Measurements from ENCODE around the gene KIFC1. TPM values are rescaled to one million over a fixed set of nuclear protein-coding genes. Genes with fewer than 3 reads are reported as not detected.

KIFC1 gene
- total RNA-seq, 1 experiment from 2014 or later: 73.8 TPM

DNA sequence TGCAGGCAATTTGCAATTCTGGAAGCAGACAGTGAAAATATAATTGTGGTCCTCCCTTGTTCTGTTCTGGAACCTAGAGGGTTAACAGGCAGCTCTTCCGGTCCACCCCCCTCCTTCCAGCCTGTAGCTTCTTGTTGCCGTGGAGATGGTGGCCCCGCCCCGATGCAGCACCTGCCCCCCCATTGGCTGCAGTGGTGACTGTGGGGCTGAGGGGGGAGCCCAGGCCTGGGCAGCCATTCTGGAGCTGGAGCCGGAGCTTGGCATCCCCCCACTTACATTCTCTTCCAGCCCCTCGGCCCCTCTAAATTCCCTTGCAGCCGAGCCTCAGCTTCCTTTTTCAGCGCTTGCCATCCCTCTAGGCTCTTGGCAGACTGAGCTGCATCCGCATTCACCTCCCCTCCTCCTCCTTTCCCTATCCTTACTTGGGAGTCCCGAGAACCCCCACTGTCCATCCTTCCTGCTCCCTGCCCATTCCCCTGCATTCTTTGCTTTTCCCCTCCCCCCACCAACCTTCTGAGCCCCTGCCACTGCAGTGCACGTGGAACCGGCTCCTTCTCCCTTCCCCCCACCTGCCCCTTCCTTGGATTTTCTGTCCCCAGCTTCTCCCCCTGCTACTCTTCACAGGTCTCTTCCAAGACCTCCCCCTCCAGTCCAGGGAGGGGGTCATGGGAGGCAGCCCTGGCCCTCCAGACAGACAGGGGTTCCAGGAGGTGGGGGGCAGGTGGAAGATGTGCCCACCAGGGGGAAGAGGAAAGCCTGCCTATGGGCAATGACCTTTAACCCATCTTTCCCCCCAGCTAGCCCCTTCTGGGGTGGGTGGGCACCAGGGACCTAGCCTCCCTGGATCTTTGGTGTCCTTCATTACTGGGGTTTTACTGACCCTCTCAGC, 39.6 kb downstream of the KIFC1 start:
- H3K27me3 Mint-ChIP-seq (ENCODE audit: low read depth): no peaks in the 10 kb centered on the region; the same call in 1 of the 2 replicates
- peak overlapping the region; percentile 94 to 97 (median 96) for H3K27ac Mint-ChIP-seq
- Histone ChIP-seq H3K23me2 (ENCODE audit: insufficient read length, low read depth, low read length, poor library complexity, severe bottlenecking) (peaks cover 24% of the 10 kb centered on the region), H3K56ac (ENCODE audit: insufficient read length, low read depth, low read length) (no peak overlapping the region), H3K18ac (ENCODE audit: insufficient read length, low read depth, low read length) (peak overlapping the region; percentile 73), H3T11ph (ENCODE audit: low read length) (no peak overlapping the region), H2BK120ac (ENCODE audit: low read depth, low read length, poor library complexity, severe bottlenecking) (no peak overlapping the region), H2AFZ (ENCODE audit: low read length) (no peak overlapping the region), H3K9me3 (ENCODE audit: control insufficient read depth, low read depth, low read length) (no peaks in the 10 kb centered on the region), H2AK5ac (ENCODE audit: insufficient read length, low read length) (no peak overlapping the region), H2BK12ac (ENCODE audit: insufficient read length, low read depth, low read length) (peak overlapping the region; percentile 84), H3K4me2 (ENCODE audit: insufficient read depth, insufficient read length, low read length) (peak overlapping the region; percentile 88), H3K27me3 (ENCODE audit: insufficient read depth, low read length) (no peaks in the 10 kb centered on the region), H3K9ac (ENCODE audit: extremely low read depth, insufficient read length, low read length) (peak overlapping the region; percentile 56), H4K5ac (ENCODE audit: insufficient read length, low read depth, low read length) (no peak overlapping the region), H3K79me1 (ENCODE audit: insufficient read depth, low read depth, low read length, poor library complexity, severe bottlenecking) (peaks cover 5% of the 10 kb centered on the region), H4K20me1 (ENCODE audit: control insufficient read depth, insufficient read depth, insufficient read length) (no peaks in the 10 kb centered on the region), H3K79me2 (ENCODE audit: insufficient read depth, low read length) (peaks cover 14% of the 10 kb centered on the region; the same call in 1 of the 2 replicates), H4K91ac (ENCODE audit: insufficient read length, low read depth, low read length) (no peak overlapping the region), H3K4me1 (ENCODE audit: insufficient read depth, low read length) (peaks cover 17% of the 10 kb centered on the region; the same call in 1 of the 2 replicates), H3K14ac (ENCODE audit: insufficient read depth, low read length) (peak overlapping the region; percentile 82), H2BK20ac (ENCODE audit: low read depth, low read length, poor library complexity, severe bottlenecking) (no peak overlapping the region), H4K8ac (replicated peaks; ENCODE audit: insufficient read length, low read depth, low read length) (no peak overlapping the region), H2BK15ac (ENCODE audit: low read depth, low read length) (no peak overlapping the region), H3K23ac (ENCODE audit: insufficient read length, low read depth, low read length) (no peak overlapping the region), H3K4ac (ENCODE audit: low read depth, low read length) (peak overlapping the region; percentile 48; the same call in 1 of the 2 replicates), H2BK5ac (ENCODE audit: insufficient read length, low read length) (peak overlapping the region; percentile 65), H3K27ac (ENCODE audit: insufficient read length, low read depth, low read length) (peak overlapping the region; percentile 86)
- no CpG with 5 or more reads among the region's 12 CpGs for WGBS (ENCODE audit: extremely low coverage, insufficient read length, low lambda C conversion rate)
- no peaks in the 10 kb centered on the region for H3K9me3 Mint-ChIP-seq
- H3K4me1 Mint-ChIP-seq: peaks cover 67 to 77% of the 10 kb centered on the region in 2 experiments
- DNase-seq: peak; percentile 95
- H3K36me3 Mint-ChIP-seq (ENCODE audit: insufficient read depth in 1 of 3, low read depth in 3 of 3): peaks cover 13 to 26% (median 25%) of the 10 kb centered on the region in 3 experiments
- TF ChIP-seq, protein P1, sequence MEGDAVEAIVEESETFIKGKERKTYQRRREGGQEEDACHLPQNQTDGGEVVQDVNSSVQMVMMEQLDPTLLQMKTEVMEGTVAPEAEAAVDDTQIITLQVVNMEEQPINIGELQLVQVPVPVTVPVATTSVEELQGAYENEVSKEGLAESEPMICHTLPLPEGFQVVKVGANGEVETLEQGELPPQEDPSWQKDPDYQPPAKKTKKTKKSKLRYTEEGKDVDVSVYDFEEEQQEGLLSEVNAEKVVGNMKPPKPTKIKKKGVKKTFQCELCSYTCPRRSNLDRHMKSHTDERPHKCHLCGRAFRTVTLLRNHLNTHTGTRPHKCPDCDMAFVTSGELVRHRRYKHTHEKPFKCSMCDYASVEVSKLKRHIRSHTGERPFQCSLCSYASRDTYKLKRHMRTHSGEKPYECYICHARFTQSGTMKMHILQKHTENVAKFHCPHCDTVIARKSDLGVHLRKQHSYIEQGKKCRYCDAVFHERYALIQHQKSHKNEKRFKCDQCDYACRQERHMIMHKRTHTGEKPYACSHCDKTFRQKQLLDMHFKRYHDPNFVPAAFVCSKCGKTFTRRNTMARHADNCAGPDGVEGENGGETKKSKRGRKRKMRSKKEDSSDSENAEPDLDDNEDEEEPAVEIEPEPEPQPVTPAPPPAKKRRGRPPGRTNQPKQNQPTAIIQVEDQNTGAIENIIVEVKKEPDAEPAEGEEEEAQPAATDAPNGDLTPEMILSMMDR (conservative IDR thresholded peaks at IDR 0.05): no peak
- H3K4me3 Mint-ChIP-seq: peak overlapping the region; percentile 75 to 81
